SK-N-MC (cell line): Measurements from ENCODE around the gene CHN2.

Experiments used
- DNase-seq: peaks from one replicate; pipeline ENCODE4 v3.0.0-alpha.2; 2011; ENCODE audit warnings: low read depth, low spot score
- H3K27ac ChIP-seq: fragments of 200-600 bp; sonication (generic); 2 replicates; pipeline ENCODE4 v1.5.1; 2016; ENCODE audit warnings: mixed run types
- H3K36me3 ChIP-seq: fragments of 200-600 bp; sonication (generic); 2 replicates; pipeline ENCODE4 v1.6.1; 2017; ENCODE audit warnings: antibody characterized with exemption, low read length, mixed read lengths; ENCODE audit not compliant: insufficient read depth
- H3K4me3 ChIP-seq: fragments of 200-600 bp; sonication (generic); 2 replicates; pipeline ENCODE4 v1.5.1; 2016
- H3K9ac ChIP-seq: fragments of 200-600 bp; sonication (generic); 2 replicates; pipeline ENCODE4 v1.8.0; 2017; ENCODE audit warnings: mixed run types, mixed read lengths; ENCODE audit not compliant: insufficient read length
- H3K9me3 ChIP-seq: fragments of 200-600 bp; sonication (generic); 2 replicates; pipeline ENCODE4 v1.6.1; 2017; ENCODE audit warnings: low read depth, mild to moderate bottlenecking, antibody characterized with exemption, low read length, moderate library complexity, mixed read lengths
- EZH2 ChIP-seq: fragments of 200-600 bp; sonication (generic); IDR thresholded peaks from one replicate; pipeline ENCODE4 v1.6.1; 2017; ENCODE audit warnings: antibody characterized with exemption
- FOXP2 ChIP-seq: optimal IDR thresholded peaks from 2 replicates; pipeline ENCODE3; 2011; ENCODE audit warnings: mild to moderate bottlenecking, moderate library complexity; ENCODE audit not compliant: insufficient read depth; ENCODE audit errors: extremely low read length, control extremely low read depth
- POLR2AphosphoS5 ChIP-seq: IDR thresholded peaks from 2 replicates; pipeline ENCODE4 v1.6.1; 2012; ENCODE audit warnings: mild to moderate bottlenecking, low read depth, low read length, borderline replicate concordance

The CHN2 gene

GRCh38 chr7:29360633-29361625, 166.4 kb downstream of the CHN2 start:
- no peaks in the 10 kb centered on the region for H3K9me3 ChIP-seq
- no peak for DNase-seq
- no peak overlapping the region for H3K27ac ChIP-seq
- H3K4me3 ChIP-seq, result no peak overlapping the region
- TF ChIP-seq POLR2AphosphoS5 (no peak), EZH2 (no peak)
- H3K36me3 ChIP-seq, result peaks cover 3% of the 10 kb centered on the region; the same call in 1 of the 2 replicates
- no peak overlapping the region for H3K9ac ChIP-seq

GRCh38 chr7:29362380-29362779, 167.8 kb downstream of the CHN2 start:
- TF ChIP-seq POLR2AphosphoS5, result no peak
- TF ChIP-seq EZH2, result no peak
- TF ChIP-seq FOXP2, result no peak

GRCh38 chr7:29363636-29364425, 169.3 kb downstream of the CHN2 start:
- no peak for TF ChIP-seq EZH2
- no peak for TF ChIP-seq POLR2AphosphoS5
- TF ChIP-seq FOXP2, result no peak
- no peak overlapping the region for H3K4me3 ChIP-seq
- H3K36me3 ChIP-seq, result no peaks in the 10 kb centered on the region; the same call in none of the 2 replicates
- H3K9me3 ChIP-seq, result no peaks in the 10 kb centered on the region
- DNase-seq, result no peak
- no peak overlapping the region for H3K27ac ChIP-seq
- H3K9ac ChIP-seq, result no peak overlapping the region

More at GRCh38 chr7:29362380-29362779, 167.8 kb downstream of the CHN2 start:
- peaks cover 3% of the 10 kb centered on the region; the same call in 1 of the 2 replicates for H3K36me3 ChIP-seq
- no peaks in the 10 kb centered on the region for H3K9me3 ChIP-seq
- H3K27ac ChIP-seq, result no peak overlapping the region
- no peak overlapping the region for H3K9ac ChIP-seq
- DNase-seq, result no peak
- H3K4me3 ChIP-seq, result no peak overlapping the region

GRCh38 chr7:29364661-29365060, 170.1 kb downstream of the CHN2 start:
- no peaks in the 10 kb centered on the region for H3K9me3 ChIP-seq
- H3K4me3 ChIP-seq, result no peak overlapping the region
- no peak overlapping the region for H3K27ac ChIP-seq
- H3K36me3 ChIP-seq, result no peaks in the 10 kb centered on the region; the same call in 1 of the 2 replicates
- DNase-seq, result no peak
- TF ChIP-seq EZH2 (no peak), POLR2AphosphoS5 (no peak), FOXP2 (no peak)
- no peak overlapping the region for H3K9ac ChIP-seq

- no peak overlapping the region for H3K4me3 ChIP-seq
- H3K27ac ChIP-seq, result no peak overlapping the region
- TF ChIP-seq POLR2AphosphoS5 (no peak), EZH2 (no peak), FOXP2 (no peak)
- no peaks in the 10 kb centered on the region; the same call in 1 of the 2 replicates for H3K36me3 ChIP-seq
- no peaks in the 10 kb centered on the region for H3K9me3 ChIP-seq
- H3K9ac ChIP-seq, result no peak overlapping the region
- DNase-seq, result no peak
Measured at GRCh38 chr7:29365423-29365822, 170.8 kb downstream of the CHN2 start.

GRCh38 chr7:29367784-29368183, 173.2 kb downstream of the CHN2 start:
- Histone ChIP-seq H3K36me3 (peaks cover 7% of the 10 kb centered on the region), H3K9ac (no peak overlapping the region), H3K9me3 (no peaks in the 10 kb centered on the region), H3K4me3 (no peak overlapping the region), H3K27ac (peak overlapping the region; percentile 62)
- no peak for DNase-seq
- TF ChIP-seq POLR2AphosphoS5 (no peak), FOXP2 (no peak), EZH2 (no peak)

- Histone ChIP-seq H3K9ac (no peak overlapping the region), H3K36me3 (peaks cover 7% of the 10 kb centered on the region), H3K4me3 (no peak overlapping the region), H3K27ac (peak overlapping the region; percentile 97), H3K9me3 (no peaks in the 10 kb centered on the region)
- DNase-seq, result no peak
- TF ChIP-seq POLR2AphosphoS5 (no peak), EZH2 (no peak), FOXP2 (no peak)
Measured at GRCh38 chr7:29369909-29370488, 175.4 kb downstream of the CHN2 start.
